ENCODE measurements around the gene ANKRD11. TPM values are rescaled to one million over a fixed set of nuclear protein-coding genes. Genes with fewer than 3 reads are reported as not detected.

ANKRD11 gene
- polyA plus RNA-seq, 1 donor from 2014 or later: 32.5 TPM

DNA sequence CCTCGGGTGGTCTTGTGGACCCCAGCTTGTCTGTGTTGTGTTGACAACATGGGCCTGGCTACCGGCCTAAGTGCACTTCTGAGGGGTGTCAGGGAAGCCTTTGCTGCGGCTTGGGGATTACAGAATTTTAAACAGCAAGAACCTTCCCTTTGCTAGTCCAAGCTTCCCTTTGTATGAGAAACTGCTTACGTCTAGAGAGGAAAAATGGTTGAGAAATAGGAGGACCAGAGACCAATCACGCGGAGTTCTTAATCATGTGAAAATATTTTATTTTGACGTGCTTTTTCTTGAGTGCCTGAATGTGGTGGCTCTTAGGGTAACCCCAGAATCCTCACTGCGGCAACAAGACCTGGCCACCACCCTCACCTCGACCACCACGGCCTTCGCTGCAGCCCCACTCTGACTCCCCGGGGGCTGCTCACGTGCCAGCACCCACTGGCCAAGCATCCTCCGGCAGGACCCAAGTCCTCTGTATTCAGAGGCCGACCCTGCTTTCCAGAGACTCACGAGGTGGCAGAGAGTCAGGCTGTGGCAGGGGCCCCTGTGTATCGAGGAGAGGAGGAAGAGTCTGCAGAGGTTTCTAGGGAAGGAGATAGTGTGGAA, 191.6 kb downstream of the ANKRD11 start:
- no peak overlapping the region for H3K27ac ChIP-seq (ENCODE audit: low read length)
- H3K4me3 ChIP-seq (ENCODE audit: low read length): no peak overlapping the region
- H3K27me3 ChIP-seq (ENCODE audit: insufficient read depth, low read depth, low read length): no peaks in the 10 kb centered on the region
- no peak overlapping the region for H2AFZ ChIP-seq (ENCODE audit: low read depth, low read length)
- no peaks in the 10 kb centered on the region for H4K20me1 ChIP-seq (ENCODE audit: insufficient read depth)
- H3K9me2 ChIP-seq (ENCODE audit: insufficient read depth, low read length): no peaks in the 10 kb centered on the region
- H3F3A ChIP-seq (ENCODE audit: insufficient read depth, low read length, poor library complexity, severe bottlenecking): no peaks in the 10 kb centered on the region
- H3K9me3 ChIP-seq (ENCODE audit: low read length): no peaks in the 10 kb centered on the region
- no peak for TF ChIP-seq EP300 (conservative IDR thresholded peaks at IDR 0.05; ENCODE audit: poor library complexity, severe bottlenecking)
- TF ChIP-seq SMC3 (conservative IDR thresholded peaks at IDR 0.05; ENCODE audit: poor library complexity): no peak
- H3K9ac ChIP-seq (ENCODE audit: low read length): no peak overlapping the region
- H3K4me2 ChIP-seq (ENCODE audit: low read length): no peak overlapping the region
- H3K79me2 ChIP-seq (replicated peaks; ENCODE audit: insufficient read depth, low read length): peaks cover 5% of the 10 kb centered on the region
- H3K36me3 ChIP-seq (ENCODE audit: insufficient read depth, low read length): no peaks in the 10 kb centered on the region

DNA sequence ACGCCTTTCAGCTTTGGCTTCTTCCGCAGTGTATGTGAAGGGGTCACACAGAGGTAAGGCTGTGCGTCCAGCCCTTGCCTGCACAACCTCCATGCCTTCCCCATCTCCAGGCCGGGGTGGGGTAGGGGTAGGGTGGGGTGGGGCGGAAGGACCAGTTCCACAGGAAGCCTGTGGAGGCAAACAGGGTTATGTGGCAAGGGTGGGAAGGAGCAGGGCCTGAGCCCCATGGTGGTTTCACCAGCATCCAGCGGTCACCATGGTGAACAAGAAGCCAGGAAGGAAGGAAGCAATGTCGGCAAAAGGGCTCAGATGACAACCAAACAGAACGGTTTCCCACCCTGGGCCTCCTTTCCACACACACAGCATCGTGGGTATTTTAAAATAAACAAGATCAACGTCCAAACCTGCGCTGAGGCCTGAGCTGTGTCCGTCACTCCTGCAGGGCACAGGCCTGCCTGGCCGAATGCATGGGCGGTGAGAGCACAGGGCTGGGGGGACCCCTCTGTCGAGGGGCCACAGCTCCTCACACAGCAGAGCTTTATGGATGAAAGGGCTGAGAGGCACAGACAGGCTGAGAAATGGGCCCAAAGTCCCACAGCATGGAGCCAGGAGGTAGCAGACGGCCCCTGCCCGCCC, 192.3 kb downstream of the ANKRD11 start:
- Histone ChIP-seq H3K9me3 (ENCODE audit: low read length) (no peaks in the 10 kb centered on the region), H3K9me2 (ENCODE audit: insufficient read depth, low read length) (no peaks in the 10 kb centered on the region), H3K4me3 (ENCODE audit: low read length) (no peak overlapping the region), H3K9ac (ENCODE audit: low read length) (no peak overlapping the region), H3F3A (ENCODE audit: insufficient read depth, low read length, poor library complexity, severe bottlenecking) (no peaks in the 10 kb centered on the region), H3K27me3 (ENCODE audit: insufficient read depth, low read depth, low read length) (no peaks in the 10 kb centered on the region), H3K79me2 (replicated peaks; ENCODE audit: insufficient read depth, low read length) (peaks cover 5% of the 10 kb centered on the region), H4K20me1 (ENCODE audit: insufficient read depth) (no peaks in the 10 kb centered on the region), H3K27ac (ENCODE audit: low read length) (no peak overlapping the region), H3K4me2 (ENCODE audit: low read length) (no peak overlapping the region), H3K36me3 (ENCODE audit: insufficient read depth, low read length) (no peaks in the 10 kb centered on the region), H2AFZ (ENCODE audit: low read depth, low read length) (no peak overlapping the region)
- TF ChIP-seq MXI1 (conservative IDR thresholded peaks at IDR 0.05; ENCODE audit: poor library complexity, severe bottlenecking): no peak
- TF ChIP-seq, protein P1, sequence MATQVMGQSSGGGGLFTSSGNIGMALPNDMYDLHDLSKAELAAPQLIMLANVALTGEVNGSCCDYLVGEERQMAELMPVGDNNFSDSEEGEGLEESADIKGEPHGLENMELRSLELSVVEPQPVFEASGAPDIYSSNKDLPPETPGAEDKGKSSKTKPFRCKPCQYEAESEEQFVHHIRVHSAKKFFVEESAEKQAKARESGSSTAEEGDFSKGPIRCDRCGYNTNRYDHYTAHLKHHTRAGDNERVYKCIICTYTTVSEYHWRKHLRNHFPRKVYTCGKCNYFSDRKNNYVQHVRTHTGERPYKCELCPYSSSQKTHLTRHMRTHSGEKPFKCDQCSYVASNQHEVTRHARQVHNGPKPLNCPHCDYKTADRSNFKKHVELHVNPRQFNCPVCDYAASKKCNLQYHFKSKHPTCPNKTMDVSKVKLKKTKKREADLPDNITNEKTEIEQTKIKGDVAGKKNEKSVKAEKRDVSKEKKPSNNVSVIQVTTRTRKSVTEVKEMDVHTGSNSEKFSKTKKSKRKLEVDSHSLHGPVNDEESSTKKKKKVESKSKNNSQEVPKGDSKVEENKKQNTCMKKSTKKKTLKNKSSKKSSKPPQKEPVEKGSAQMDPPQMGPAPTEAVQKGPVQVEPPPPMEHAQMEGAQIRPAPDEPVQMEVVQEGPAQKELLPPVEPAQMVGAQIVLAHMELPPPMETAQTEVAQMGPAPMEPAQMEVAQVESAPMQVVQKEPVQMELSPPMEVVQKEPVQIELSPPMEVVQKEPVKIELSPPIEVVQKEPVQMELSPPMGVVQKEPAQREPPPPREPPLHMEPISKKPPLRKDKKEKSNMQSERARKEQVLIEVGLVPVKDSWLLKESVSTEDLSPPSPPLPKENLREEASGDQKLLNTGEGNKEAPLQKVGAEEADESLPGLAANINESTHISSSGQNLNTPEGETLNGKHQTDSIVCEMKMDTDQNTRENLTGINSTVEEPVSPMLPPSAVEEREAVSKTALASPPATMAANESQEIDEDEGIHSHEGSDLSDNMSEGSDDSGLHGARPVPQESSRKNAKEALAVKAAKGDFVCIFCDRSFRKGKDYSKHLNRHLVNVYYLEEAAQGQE (IDR thresholded peaks at IDR 0.05; ENCODE audit: borderline replicate concordance): no peak
- TF ChIP-seq POLR2AphosphoS5 (IDR thresholded peaks at IDR 0.05): no peak
- TF ChIP-seq, protein P2, sequence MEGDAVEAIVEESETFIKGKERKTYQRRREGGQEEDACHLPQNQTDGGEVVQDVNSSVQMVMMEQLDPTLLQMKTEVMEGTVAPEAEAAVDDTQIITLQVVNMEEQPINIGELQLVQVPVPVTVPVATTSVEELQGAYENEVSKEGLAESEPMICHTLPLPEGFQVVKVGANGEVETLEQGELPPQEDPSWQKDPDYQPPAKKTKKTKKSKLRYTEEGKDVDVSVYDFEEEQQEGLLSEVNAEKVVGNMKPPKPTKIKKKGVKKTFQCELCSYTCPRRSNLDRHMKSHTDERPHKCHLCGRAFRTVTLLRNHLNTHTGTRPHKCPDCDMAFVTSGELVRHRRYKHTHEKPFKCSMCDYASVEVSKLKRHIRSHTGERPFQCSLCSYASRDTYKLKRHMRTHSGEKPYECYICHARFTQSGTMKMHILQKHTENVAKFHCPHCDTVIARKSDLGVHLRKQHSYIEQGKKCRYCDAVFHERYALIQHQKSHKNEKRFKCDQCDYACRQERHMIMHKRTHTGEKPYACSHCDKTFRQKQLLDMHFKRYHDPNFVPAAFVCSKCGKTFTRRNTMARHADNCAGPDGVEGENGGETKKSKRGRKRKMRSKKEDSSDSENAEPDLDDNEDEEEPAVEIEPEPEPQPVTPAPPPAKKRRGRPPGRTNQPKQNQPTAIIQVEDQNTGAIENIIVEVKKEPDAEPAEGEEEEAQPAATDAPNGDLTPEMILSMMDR (IDR thresholded peaks at IDR 0.05; ENCODE audit: poor library complexity, severe bottlenecking): no peak
- TF ChIP-seq SMC3 (conservative IDR thresholded peaks at IDR 0.05; ENCODE audit: poor library complexity): no peak
- no peak for TF ChIP-seq TAF1 (IDR thresholded peaks at IDR 0.05; ENCODE audit: low read depth)
- no peak for TF ChIP-seq EP300 (conservative IDR thresholded peaks at IDR 0.05; ENCODE audit: poor library complexity, severe bottlenecking)
- no peak for TF ChIP-seq RAD21 (conservative IDR thresholded peaks at IDR 0.05)
- no peak for TF ChIP-seq EZH2 (IDR thresholded peaks at IDR 0.05; ENCODE audit: borderline replicate concordance, insufficient read depth, low read length, poor library complexity, severe bottlenecking)
